ENCODE data around the gene NANOS3. TPM values are rescaled to one million over a fixed set of nuclear protein-coding genes. Genes with fewer than 3 reads are reported as not detected.

Gene NANOS3
- total and polyA plus RNA-seq, 2 of the 13 experiments (the other 11 are each of a cell fraction or from before 2014, with no cell fraction given) = 0.21 TPM; not detected in 1

DNA sequence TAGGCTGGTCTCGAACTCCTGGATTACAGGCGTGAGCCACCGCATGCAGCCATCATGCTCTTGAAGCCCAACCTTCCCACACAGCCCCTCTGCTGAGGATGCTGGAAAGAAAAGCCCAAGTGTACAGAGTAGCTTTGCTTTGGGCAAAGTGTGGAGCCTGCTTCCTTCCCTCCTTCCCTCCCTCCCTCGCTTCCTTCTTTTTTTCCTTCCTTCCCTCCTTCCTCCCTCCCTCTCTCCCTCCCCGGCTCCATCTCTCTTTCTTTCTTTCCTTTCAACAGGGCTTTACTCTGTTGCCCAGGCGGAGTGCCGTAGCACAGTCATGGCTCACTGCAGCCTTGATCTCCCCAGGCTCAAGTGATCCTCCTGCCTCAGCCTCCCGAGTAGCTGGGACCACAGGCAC lies 31.7 kb downstream of the NANOS3 start:
- BruUV-seq (replicated peaks) = no TSS peak
- Histone ChIP-seq H3K9me3 (ENCODE audit: low read length) (no peaks in the 10 kb centered on the region), H4K20me1 (ENCODE audit: insufficient read depth, low read length) (no peaks in the 10 kb centered on the region), H3K4me2 (ENCODE audit: low read depth, low read length) (no peak overlapping the region), H3K27ac (ENCODE audit: extremely low read length, insufficient read depth, low read length) (no peak overlapping the region), H3K4me1 (ENCODE audit: insufficient read depth, low read length) (peaks cover 18% of the 10 kb centered on the region), H3K27me3 (ENCODE audit: control insufficient read depth in 1 of 2, insufficient read depth in 2 of 2, low read length in 2 of 2) (no peaks in the 10 kb centered on the region), H3K4me3 (replicated peaks in 1 of 3; ENCODE audit: insufficient read depth in 1 of 3, low read depth in 2 of 3, low read length in 3 of 3) (no peak overlapping the region), H2AFZ (ENCODE audit: low read length) (no peak overlapping the region), H3K9ac (ENCODE audit: insufficient read depth, low read depth, low read length) (no peak overlapping the region), H3K79me2 (ENCODE audit: insufficient read depth, low read length) (no peaks in the 10 kb centered on the region), H3K36me3 (replicated peaks in 1 of 2; ENCODE audit: control insufficient read depth in 1 of 2, insufficient read depth in 2 of 2, low read length in 2 of 2) (peaks cover 6 to 19% of the 10 kb centered on the region in 2 experiments; a peak in 4 of 5 replicates)
- WGBS (ENCODE audit: low lambda C conversion rate) = 97% methylated on average over 8 of the region's 8 CpGs
- intact Hi-C loops (cut with micrococcal nuclease; ENCODE audit: unreplicated experiment) (no loop called here), in situ Hi-C loops (cut with HindIII; ENCODE audit: extremely low pct_ligation_motif_present, low pct_unique_long_range_greater_than_20kb) (no loop called here)
- ATAC-seq = no peak
- DNase-seq (ENCODE audit: low spot score) = no peak
- ChIA-PET POLR2A (no interaction called here), CTCF (ENCODE audit: low intra/inter-chr PET ratio, low total read pairs) (no interaction called here)
- TF ChIP-seq, protein P1, sequence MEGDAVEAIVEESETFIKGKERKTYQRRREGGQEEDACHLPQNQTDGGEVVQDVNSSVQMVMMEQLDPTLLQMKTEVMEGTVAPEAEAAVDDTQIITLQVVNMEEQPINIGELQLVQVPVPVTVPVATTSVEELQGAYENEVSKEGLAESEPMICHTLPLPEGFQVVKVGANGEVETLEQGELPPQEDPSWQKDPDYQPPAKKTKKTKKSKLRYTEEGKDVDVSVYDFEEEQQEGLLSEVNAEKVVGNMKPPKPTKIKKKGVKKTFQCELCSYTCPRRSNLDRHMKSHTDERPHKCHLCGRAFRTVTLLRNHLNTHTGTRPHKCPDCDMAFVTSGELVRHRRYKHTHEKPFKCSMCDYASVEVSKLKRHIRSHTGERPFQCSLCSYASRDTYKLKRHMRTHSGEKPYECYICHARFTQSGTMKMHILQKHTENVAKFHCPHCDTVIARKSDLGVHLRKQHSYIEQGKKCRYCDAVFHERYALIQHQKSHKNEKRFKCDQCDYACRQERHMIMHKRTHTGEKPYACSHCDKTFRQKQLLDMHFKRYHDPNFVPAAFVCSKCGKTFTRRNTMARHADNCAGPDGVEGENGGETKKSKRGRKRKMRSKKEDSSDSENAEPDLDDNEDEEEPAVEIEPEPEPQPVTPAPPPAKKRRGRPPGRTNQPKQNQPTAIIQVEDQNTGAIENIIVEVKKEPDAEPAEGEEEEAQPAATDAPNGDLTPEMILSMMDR (CRISPR knock-in tag; IDR thresholded peaks at IDR 0.05) = no peak
- no peak for TF ChIP-seq CEBPG (CRISPR knock-in tag; IDR thresholded peaks at IDR 0.05)
- TF ChIP-seq ZNF207 (IDR thresholded peaks at IDR 0.05; ENCODE audit: borderline replicate concordance) = no peak
- no peak for TF ChIP-seq ATF1 (CRISPR knock-in tag; IDR thresholded peaks at IDR 0.05)
- no peak for TF ChIP-seq CBFB (CRISPR knock-in tag; IDR thresholded peaks at IDR 0.05)
- TF ChIP-seq, protein P2, sequence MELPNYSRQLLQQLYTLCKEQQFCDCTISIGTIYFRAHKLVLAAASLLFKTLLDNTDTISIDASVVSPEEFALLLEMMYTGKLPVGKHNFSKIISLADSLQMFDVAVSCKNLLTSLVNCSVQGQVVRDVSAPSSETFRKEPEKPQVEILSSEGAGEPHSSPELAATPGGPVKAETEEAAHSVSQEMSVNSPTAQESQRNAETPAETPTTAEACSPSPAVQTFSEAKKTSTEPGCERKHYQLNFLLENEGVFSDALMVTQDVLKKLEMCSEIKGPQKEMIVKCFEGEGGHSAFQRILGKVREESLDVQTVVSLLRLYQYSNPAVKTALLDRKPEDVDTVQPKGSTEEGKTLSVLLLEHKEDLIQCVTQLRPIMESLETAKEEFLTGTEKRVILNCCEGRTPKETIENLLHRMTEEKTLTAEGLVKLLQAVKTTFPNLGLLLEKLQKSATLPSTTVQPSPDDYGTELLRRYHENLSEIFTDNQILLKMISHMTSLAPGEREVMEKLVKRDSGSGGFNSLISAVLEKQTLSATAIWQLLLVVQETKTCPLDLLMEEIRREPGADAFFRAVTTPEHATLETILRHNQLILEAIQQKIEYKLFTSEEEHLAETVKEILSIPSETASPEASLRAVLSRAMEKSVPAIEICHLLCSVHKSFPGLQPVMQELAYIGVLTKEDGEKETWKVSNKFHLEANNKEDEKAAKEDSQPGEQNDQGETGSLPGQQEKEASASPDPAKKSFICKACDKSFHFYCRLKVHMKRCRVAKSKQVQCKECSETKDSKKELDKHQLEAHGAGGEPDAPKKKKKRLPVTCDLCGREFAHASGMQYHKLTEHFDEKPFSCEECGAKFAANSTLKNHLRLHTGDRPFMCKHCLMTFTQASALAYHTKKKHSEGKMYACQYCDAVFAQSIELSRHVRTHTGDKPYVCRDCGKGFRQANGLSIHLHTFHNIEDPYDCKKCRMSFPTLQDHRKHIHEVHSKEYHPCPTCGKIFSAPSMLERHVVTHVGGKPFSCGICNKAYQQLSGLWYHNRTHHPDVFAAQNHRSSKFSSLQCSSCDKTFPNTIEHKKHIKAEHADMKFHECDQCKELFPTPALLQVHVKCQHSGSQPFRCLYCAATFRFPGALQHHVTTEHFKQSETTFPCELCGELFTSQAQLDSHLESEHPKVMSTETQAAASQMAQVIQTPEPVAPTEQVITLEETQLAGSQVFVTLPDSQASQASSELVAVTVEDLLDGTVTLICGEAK (IDR thresholded peaks at IDR 0.05) = no peak
- TF ChIP-seq, protein P2 (CRISPR knock-in tag; IDR thresholded peaks at IDR 0.05) = no peak
- TF ChIP-seq SUZ12 (IDR thresholded peaks at IDR 0.05; ENCODE audit: low read depth, low read length) = no peak
- no peak for FAIRE-seq

Measured in HepG2 (cell line).